PC-3 (cell line): Measurements from ENCODE around the gene CLNK. TPM values are rescaled to one million over a fixed set of nuclear protein-coding genes. Genes with fewer than 3 reads are reported as not detected.

Experiments
- ATAC-seq: fragments of 200-7000 bp; cut with Tn5 transposase; 2 replicates; pipeline ENCODE4 v1.9.1; 2020; ENCODE audit warnings: mild to moderate bottlenecking, moderate library complexity
- BruUV-seq: library from RNA; stranded (reverse); fragments of 400-500 nt; replicated peaks from 2 replicates; lab custom pipeline; 2021; lab: Mats Ljungman, UMichigan
- CTCF ChIA-PET: fragments of 300-600 bp; sonication (Branson Sonifier 250); formaldehyde crosslinking; loops from one replicate; lab custom pipeline; 2022; ENCODE audit warnings: antibody characterized with exemption; lab: Charles Lee
- POLR2A ChIA-PET: fragments of 300-600 bp; sonication (Branson Sonifier 250); formaldehyde crosslinking; loops from one replicate; lab custom pipeline; 2022; ENCODE audit warnings: antibody characterized with exemption; ENCODE audit not compliant: unreplicated experiment; lab: Charles Lee
- DNase-seq: peaks from one replicate; pipeline ENCODE4 v3.0.0-alpha.2; 2015
- H2AFZ ChIP-seq: fragments of 300-600 bp; sonication (generic); 2 replicates; pipeline ENCODE4 v1.6.0; 2016; ENCODE audit warnings: antibody characterized with exemption, low read length
- H3F3A ChIP-seq: fragments of 300-600 bp; sonication (generic); one replicate; pipeline ENCODE4 v1.6.0; 2017; ENCODE audit warnings: antibody characterized with exemption, low read length, control low read depth, mild to moderate bottlenecking; ENCODE audit not compliant: unreplicated experiment
- H3K27ac ChIP-seq: fragments of 300-600 bp; sonication (generic); 2 replicates; pipeline ENCODE4 v1.5.1; 2016; ENCODE audit warnings: mild to moderate bottlenecking, low read length
- H3K27me3 ChIP-seq: fragments of 300-600 bp; sonication (generic); 2 replicates; pipeline ENCODE4 v1.6.1; 2016; ENCODE audit warnings: low read length, mixed read lengths
- H3K36me3 ChIP-seq: fragments of 300-600 bp; sonication (generic); 2 replicates; pipeline ENCODE4 v1.6.1; 2016; ENCODE audit warnings: low read depth, mixed run types, low read length, mixed read lengths
- H3K4me1 ChIP-seq: fragments of 300-600 bp; sonication (generic); 2 replicates; pipeline ENCODE4 v1.5.1; 2016; ENCODE audit warnings: low read length; ENCODE audit not compliant: insufficient read depth
- H3K4me2 ChIP-seq: fragments of 300-600 bp; sonication (generic); 2 replicates; pipeline ENCODE4 v1.6.0; 2016; ENCODE audit warnings: low read length
- H3K4me3 ChIP-seq: fragments of 300-600 bp; sonication (generic); 2 replicates; pipeline ENCODE4 v1.5.1; 2016; ENCODE audit warnings: mild to moderate bottlenecking, low read length, mixed read lengths
- H3K79me2 ChIP-seq: fragments of 300-600 bp; sonication (generic); 2 replicates; pipeline ENCODE4 v1.6.1; 2017; ENCODE audit warnings: low read length, mixed read lengths
- H3K9ac ChIP-seq: fragments of 300-600 bp; sonication (generic); 2 replicates; pipeline ENCODE4 v1.6.0; 2016; ENCODE audit warnings: mild to moderate bottlenecking, low read length
- H3K9me2 ChIP-seq: fragments of 300-600 bp; sonication (generic); replicated peaks from 2 replicates; pipeline ENCODE4 v1.6.1; 2016; ENCODE audit warnings: mixed run types, low read length, mixed read lengths
- H3K9me3 ChIP-seq: fragments of 300-600 bp; sonication (generic); 2 replicates; pipeline ENCODE4 v1.6.1; 2016; ENCODE audit warnings: low read length, mixed read lengths
- H4K20me1 ChIP-seq: fragments of 300-600 bp; sonication (generic); 2 replicates; pipeline ENCODE4 v1.6.1; 2016; ENCODE audit warnings: low read length, mixed read lengths
- CTCF ChIP-seq: fragments of 300-600 bp; sonication (generic); conservative IDR thresholded peaks from 2 replicates; pipeline ENCODE4 v1.5.1; 2017; ENCODE audit warnings: antibody characterized with exemption, low read depth, mild to moderate bottlenecking, low read length
- EZH2 ChIP-seq: fragments of 300-600 bp; sonication (generic); IDR thresholded peaks from one replicate; pipeline ENCODE4 v1.6.1; 2017; ENCODE audit warnings: antibody characterized with exemption, mild to moderate bottlenecking, low read length; ENCODE audit not compliant: unreplicated experiment
- EZH2phosphoT487 ChIP-seq: fragments of 300-600 bp; sonication (generic); IDR thresholded peaks from 2 replicates; pipeline ENCODE4 v1.6.1; 2018; ENCODE audit warnings: mild to moderate bottlenecking, antibody characterized with exemption, low read length, borderline replicate concordance
- intact Hi-C: fragments of 100-400 bp; cut with micrococcal nuclease; formaldehyde crosslinking; loops from 2 replicates; pipeline ENCODE4 v1.9.0; 2023
- total RNA-seq: library from RNA; depleted of rRNA; stranded (reverse); fragments of >200 nt; gene quantifications from 2 replicates; pipeline ENCODE4 v1.2.3, GENCODE V29; 2014

CLNK gene
- total RNA-seq, 1 experiment from 2014 or later = not detected

GRCh38 chr4:10496200-10496599, 188.4 kb downstream of the CLNK start:
- Histone ChIP-seq H3F3A (no peaks in the 10 kb centered on the region), H3K9ac (no peak overlapping the region), H3K27me3 (peaks cover 13% of the 10 kb centered on the region), H3K36me3 (no peaks in the 10 kb centered on the region), H2AFZ (no peak overlapping the region), H3K27ac (no peak overlapping the region), H3K4me2 (no peak overlapping the region), H3K4me3 (no peak overlapping the region), H4K20me1 (no peaks in the 10 kb centered on the region), H3K4me1 (no peaks in the 10 kb centered on the region), H3K9me3 (no peaks in the 10 kb centered on the region), H3K79me2 (no peaks in the 10 kb centered on the region), H3K9me2 (no peaks in the 10 kb centered on the region)
- CTCF ChIA-PET = no interaction called here
- no peak for ATAC-seq
- intact Hi-C loops = no loop called here
- POLR2A ChIA-PET = no interaction called here
- no peak for TF ChIP-seq EZH2phosphoT487
- TF ChIP-seq EZH2 = no peak
- TF ChIP-seq CTCF = no peak
- DNase-seq = no peak
- no TSS peak for BruUV-seq

- H3F3A ChIP-seq = no peaks in the 10 kb centered on the region
- H2AFZ ChIP-seq = no peak overlapping the region
- H3K4me3 ChIP-seq = no peak overlapping the region
- H3K79me2 ChIP-seq = no peaks in the 10 kb centered on the region
- ATAC-seq = no peak
- no peaks in the 10 kb centered on the region for H3K9me2 ChIP-seq
- no peak overlapping the region for H3K27ac ChIP-seq
- peaks cover 11% of the 10 kb centered on the region for H3K27me3 ChIP-seq
- TF ChIP-seq CTCF = no peak
- TF ChIP-seq EZH2 = no peak
- no peak for TF ChIP-seq EZH2phosphoT487
- H3K9me3 ChIP-seq = no peaks in the 10 kb centered on the region
- H3K4me1 ChIP-seq = no peaks in the 10 kb centered on the region
- ChIA-PET CTCF (no interaction called here), POLR2A (no interaction called here)
- DNase-seq = no peak
- H4K20me1 ChIP-seq = no peaks in the 10 kb centered on the region
- no TSS peak for BruUV-seq
- intact Hi-C loops = no loop called here
- no peak overlapping the region for H3K9ac ChIP-seq
- H3K36me3 ChIP-seq = no peaks in the 10 kb centered on the region
- no peak overlapping the region for H3K4me2 ChIP-seq
These were observed 188.9 kb downstream of the CLNK start for GRCh38 chr4:10495651-10496050.

GRCh38 chr4:10492464-10492863, 192.1 kb downstream of the CLNK start:
- Histone ChIP-seq H3K79me2 (no peaks in the 10 kb centered on the region), H4K20me1 (no peaks in the 10 kb centered on the region), H3K36me3 (no peaks in the 10 kb centered on the region), H3K4me3 (no peak overlapping the region), H3K27ac (no peak overlapping the region), H3K27me3 (peaks cover 14% of the 10 kb centered on the region; the same call in 1 of the 2 replicates), H3K9me3 (no peaks in the 10 kb centered on the region), H3K4me2 (no peak overlapping the region), H3K4me1 (no peaks in the 10 kb centered on the region), H2AFZ (no peak overlapping the region), H3F3A (no peaks in the 10 kb centered on the region), H3K9me2 (no peaks in the 10 kb centered on the region), H3K9ac (no peak overlapping the region)
- ChIA-PET CTCF (no interaction called here), POLR2A (no interaction called here)
- no peak for TF ChIP-seq EZH2phosphoT487
- TF ChIP-seq CTCF = no peak
- TF ChIP-seq EZH2 = no peak
- intact Hi-C loops = no loop called here
- no TSS peak for BruUV-seq
- DNase-seq = no peak
- ATAC-seq = no peak
